ENCODE data around the gene SMARCC1.
A peak's percentile ranks its signal among the peaks of the same experiment; 100 is the strongest.

The SMARCC1 gene

GRCh38 chr3:47772788-47773187, 8.9 kb downstream of the SMARCC1 start:
- peaks cover 5% of the 10 kb centered on the region for H3K4me1 ChIP-seq (ENCODE audit: control insufficient read depth, insufficient read depth, low read length)
- no peak for TF ChIP-seq ZNF610 (tag by site-specific recombination; IDR thresholded peaks at IDR 0.05; ENCODE audit: borderline replicate concordance)
- TF ChIP-seq ZNF449 (tag by site-specific recombination; IDR thresholded peaks at IDR 0.05), result peak; percentile 37; the same call in 1 of the 2 replicates
- TF ChIP-seq IKZF3 (tag by site-specific recombination; IDR thresholded peaks at IDR 0.05), result peak; percentile 39; the same call in 1 of the 2 replicates
- TF ChIP-seq GLIS1 (tag by site-specific recombination; IDR thresholded peaks at IDR 0.05), result no peak
- TF ChIP-seq, protein P1, sequence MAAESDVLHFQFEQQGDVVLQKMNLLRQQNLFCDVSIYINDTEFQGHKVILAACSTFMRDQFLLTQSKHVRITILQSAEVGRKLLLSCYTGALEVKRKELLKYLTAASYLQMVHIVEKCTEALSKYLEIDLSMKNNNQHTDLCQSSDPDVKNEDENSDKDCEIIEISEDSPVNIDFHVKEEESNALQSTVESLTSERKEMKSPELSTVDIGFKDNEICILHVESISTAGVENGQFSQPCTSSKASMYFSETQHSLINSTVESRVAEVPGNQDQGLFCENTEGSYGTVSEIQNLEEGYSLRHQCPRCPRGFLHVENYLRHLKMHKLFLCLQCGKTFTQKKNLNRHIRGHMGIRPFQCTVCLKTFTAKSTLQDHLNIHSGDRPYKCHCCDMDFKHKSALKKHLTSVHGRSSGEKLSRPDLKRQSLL (tag by site-specific recombination; IDR thresholded peaks at IDR 0.05), result peak; percentile 42; the same call in 1 of the 2 replicates
- TF ChIP-seq ZBTB44 (tag by site-specific recombination; IDR thresholded peaks at IDR 0.05), result 0 out of 2 replicates have a peak, but pooled peaks have one; percentile 36
- peak; percentile 55 for TF ChIP-seq OSR2 (tag by site-specific recombination; IDR thresholded peaks at IDR 0.05)
- no peak for TF ChIP-seq ZNF211 (tag by site-specific recombination; IDR thresholded peaks at IDR 0.05; ENCODE audit: low read depth)
- peak; percentile 53; the same call in 1 of the 2 replicates for TF ChIP-seq FEZF1 (tag by site-specific recombination; IDR thresholded peaks at IDR 0.05)
- TF ChIP-seq ZXDB (tag by site-specific recombination; IDR thresholded peaks at IDR 0.05), result peak; percentile 32; the same call in 1 of the 2 replicates
- TF ChIP-seq GLI2 (tag by site-specific recombination; IDR thresholded peaks at IDR 0.05; ENCODE audit: borderline replicate concordance, low read depth), result no peak
- no peak for TF ChIP-seq ZNF510 (tag by site-specific recombination; IDR thresholded peaks at IDR 0.05; ENCODE audit: insufficient replicate concordance)
- no peak overlapping the region for H3K27ac ChIP-seq (ENCODE audit: extremely low read depth, low read depth, low read length)
- H3K36me3 ChIP-seq (ENCODE audit: control insufficient read depth in 2 of 2, insufficient read depth in 1 of 2, low read length in 2 of 2), result peaks cover 13 to 24% of the 10 kb centered on the region in 2 experiments; a peak in 2 of 3 replicates
- ChIA-PET POLR2A (interaction anchor here (0.5 to 0.6 kb wide), 2 partner anchors 14 to 35 kb away, joined by 3 read pairs; no protein-coding TSS in a partner anchor), CTCF (interaction anchor here (0.6 kb wide), 1 partner anchor 26 kb away, joined by 4 read pairs; no protein-coding TSS in a partner anchor)
- H3K4me3 ChIP-seq (ENCODE audit: low read depth, low read length), result no peak overlapping the region
- H3K9me3 ChIP-seq (ENCODE audit: control insufficient read depth, insufficient read depth, low read depth, low read length), result no peaks in the 10 kb centered on the region

DNA sequence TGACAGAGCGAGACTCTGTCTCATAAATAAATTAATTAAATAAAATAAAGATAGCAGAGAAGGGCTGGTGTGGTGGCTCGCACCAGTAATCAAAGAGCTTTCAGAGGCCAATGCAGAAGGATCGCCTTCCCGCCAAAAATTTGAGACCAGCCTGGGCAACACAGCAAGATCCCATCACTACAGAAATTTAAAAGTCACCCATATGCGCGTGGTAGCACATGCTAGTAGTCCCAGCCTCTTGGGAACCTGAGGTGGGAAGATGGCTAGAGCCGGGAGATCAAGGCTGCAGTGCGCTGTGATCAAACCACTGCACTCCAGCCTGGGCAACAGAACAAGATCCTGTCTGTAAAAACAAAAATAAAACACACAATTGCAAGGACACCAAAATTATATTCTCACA, 9.6 kb downstream of the SMARCC1 start:
- POLR2A ChIA-PET, result no interaction called here

GRCh38 chr3:47766186-47766585, 15.5 kb downstream of the SMARCC1 start:
- no peak overlapping the region for H3K4me3 ChIP-seq (ENCODE audit: low read depth, low read length)
- H3K36me3 ChIP-seq (ENCODE audit: control insufficient read depth in 2 of 2, insufficient read depth in 1 of 2, low read length in 2 of 2), result peaks cover 6 to 36% of the 10 kb centered on the region in 2 experiments
- ChIA-PET CTCF (interaction anchor here (0.6 kb wide), 1 partner anchor 31 kb away, joined by 3 read pairs; no protein-coding TSS in a partner anchor), POLR2A (no interaction called here)
- no peaks in the 10 kb centered on the region; the same call in 1 of the 2 replicates for H3K4me1 ChIP-seq (ENCODE audit: control insufficient read depth, insufficient read depth, low read length)
- H3K9me3 ChIP-seq (ENCODE audit: control insufficient read depth, insufficient read depth, low read depth, low read length), result no peaks in the 10 kb centered on the region
- TF ChIP-seq PRDM1 (tag by site-specific recombination; IDR thresholded peaks at IDR 0.05), result no peak
- TF ChIP-seq ZNF776 (tag by site-specific recombination; IDR thresholded peaks at IDR 0.05; ENCODE audit: borderline replicate concordance), result no peak
- TF ChIP-seq ZNF416 (tag by site-specific recombination; IDR thresholded peaks at IDR 0.05), result no peak
- no peak for TF ChIP-seq SP2 (tag by site-specific recombination; IDR thresholded peaks at IDR 0.05)
- TF ChIP-seq KLF7 (tag by site-specific recombination; IDR thresholded peaks at IDR 0.05; ENCODE audit: borderline replicate concordance), result no peak
- 0 out of 2 replicates have a peak overlapping the region, but pooled peaks have one; percentile 22 for H3K27ac ChIP-seq (ENCODE audit: extremely low read depth, low read depth, low read length)

More for the DNA sequence above, 9.6 kb downstream of the SMARCC1 start:
- Histone ChIP-seq H3K27ac (ENCODE audit: extremely low read depth, low read depth, low read length) (no peak overlapping the region), H3K9me3 (ENCODE audit: control insufficient read depth, insufficient read depth, low read depth, low read length) (no peaks in the 10 kb centered on the region), H3K4me3 (ENCODE audit: low read depth, low read length) (no peak overlapping the region), H3K4me1 (ENCODE audit: control insufficient read depth, insufficient read depth, low read length) (peaks cover 5% of the 10 kb centered on the region), H3K36me3 (ENCODE audit: control insufficient read depth in 2 of 2, insufficient read depth in 1 of 2, low read length in 2 of 2) (peaks cover 13 to 24% of the 10 kb centered on the region in 2 experiments; a peak in 2 of 3 replicates)
- CTCF ChIA-PET, result interaction anchor here (0.5 to 0.6 kb wide), 2 partner anchors 27 to 422 kb away, joined by 4 read pairs; no protein-coding TSS in a partner anchor
- TF ChIP-seq ZNF121 (tag by site-specific recombination; IDR thresholded peaks at IDR 0.05) (peak; percentile 92), IKZF3 (tag by site-specific recombination; IDR thresholded peaks at IDR 0.05) (no peak)
